ENCODE data around the gene SCNN1B.

The SCNN1B gene

GRCh38 chr16:23323224-23324030 lies 21.3 kb downstream of the SCNN1B start:
- no peak for DNase-seq

- DNase-seq: no peak
Observed at GRCh38 chr16:23324727-23325126, 22.6 kb downstream of the SCNN1B start.

- no peak for DNase-seq
Observed at GRCh38 chr16:23327836-23328235, 25.7 kb downstream of the SCNN1B start.

DNA sequence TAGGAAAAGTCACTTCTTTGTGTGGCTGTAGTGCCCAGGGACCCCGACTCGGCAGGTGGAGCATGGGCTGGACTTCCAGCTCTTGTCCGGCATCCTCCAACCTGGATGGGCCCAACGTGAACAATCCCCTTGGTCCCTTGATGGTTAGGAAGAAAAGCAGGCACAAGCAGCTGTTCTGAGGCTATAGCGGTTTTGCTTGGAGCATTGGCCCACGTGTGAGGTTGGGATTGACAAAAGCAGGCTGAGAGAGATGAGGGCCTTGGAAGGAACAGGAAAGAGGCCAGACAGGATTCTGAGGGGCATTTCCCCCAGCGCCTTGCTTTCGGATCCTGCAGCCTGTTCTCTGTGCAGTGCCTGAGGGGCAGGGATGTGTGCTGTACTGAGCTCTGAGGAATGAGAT lies 28.1 kb downstream of the SCNN1B start:
- DNase-seq: no peak

DNA sequence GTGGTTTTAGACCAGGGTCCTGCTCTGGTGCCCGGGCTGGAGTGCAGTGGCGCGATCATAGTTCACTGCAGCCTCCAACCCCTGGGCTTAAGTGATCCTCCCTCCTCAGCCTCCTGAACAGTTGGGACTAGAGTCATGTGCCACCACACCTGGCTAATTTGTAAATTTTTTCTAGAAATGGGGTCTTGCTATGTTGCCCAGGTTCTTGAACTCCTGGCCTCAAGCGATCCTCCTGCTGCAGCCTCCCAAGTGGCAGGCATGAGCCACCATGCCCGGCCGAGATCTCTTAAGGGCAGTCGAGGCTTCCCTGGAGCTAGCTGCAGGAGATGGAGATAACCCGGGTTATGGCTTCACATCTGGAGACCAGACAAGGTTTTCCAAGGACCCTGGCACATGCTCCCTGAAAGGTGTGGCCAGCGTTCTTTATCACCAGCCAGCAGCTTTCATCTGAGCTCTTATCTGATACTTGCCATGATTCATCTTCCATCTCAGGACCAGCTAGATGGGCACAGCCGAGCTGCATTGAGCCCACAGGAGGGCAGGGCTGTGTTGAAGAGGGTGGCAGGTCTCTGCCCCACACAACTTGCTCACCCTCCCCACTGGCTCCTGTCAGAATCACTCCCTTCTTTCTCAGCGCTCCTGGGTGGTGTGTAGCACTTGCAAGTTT lies 28.6 kb downstream of the SCNN1B start:
- no peak for DNase-seq

DNA sequence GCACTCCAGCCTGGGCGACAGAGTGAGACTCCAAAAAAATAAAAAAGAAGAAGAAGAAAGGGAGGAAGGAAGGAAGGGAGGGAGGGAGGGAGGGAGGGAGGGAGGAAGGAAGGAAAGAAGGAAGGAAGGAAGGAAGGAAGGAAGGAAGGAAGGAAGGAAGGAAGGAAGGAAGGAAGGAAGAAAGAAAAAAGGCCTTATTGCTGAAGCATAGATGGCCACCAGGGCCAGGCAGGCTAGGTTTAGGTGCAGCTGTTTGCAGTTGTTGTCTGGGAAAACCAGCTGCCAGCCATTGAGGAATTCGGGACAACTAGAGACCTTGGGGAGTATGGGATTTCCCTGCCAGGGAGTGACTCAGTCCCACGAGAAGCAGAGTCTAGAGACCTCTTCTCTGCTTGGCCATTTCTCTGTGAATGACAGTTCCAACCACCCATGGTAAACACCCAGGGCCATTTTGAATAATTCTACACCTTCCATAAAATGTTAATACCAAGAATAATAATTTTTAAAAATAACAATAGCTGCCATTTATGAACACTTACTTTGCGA lies 31.0 kb downstream of the SCNN1B start:
- DNase-seq: no peak

DNA sequence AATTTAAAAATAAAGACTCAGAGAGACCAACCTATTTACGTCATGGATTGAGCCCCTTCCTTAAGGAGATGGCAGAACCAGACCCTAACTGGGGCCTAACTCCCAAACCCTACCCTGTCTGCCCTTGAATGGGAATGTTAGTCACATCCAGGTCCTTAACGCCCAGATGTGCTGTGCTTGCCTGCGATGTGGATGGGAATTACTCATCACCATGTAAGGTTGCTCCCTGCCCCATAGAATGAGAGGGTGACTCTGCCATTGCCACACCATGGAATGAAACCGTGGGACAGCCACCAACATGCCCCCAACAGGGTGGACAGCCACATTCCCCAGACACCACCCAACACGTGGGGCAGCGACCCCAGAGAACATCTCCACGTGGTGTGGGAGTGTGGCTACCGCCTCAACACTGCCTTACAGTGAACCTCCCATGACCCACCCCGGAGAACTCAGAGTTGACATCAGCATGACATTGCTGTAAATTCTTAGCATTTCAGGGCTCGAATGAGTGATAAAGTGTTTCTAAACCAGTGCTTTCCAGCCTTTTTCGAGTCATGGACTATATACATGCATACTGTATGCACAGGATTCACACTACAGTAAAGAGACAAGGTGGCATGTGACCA lies 31.8 kb downstream of the SCNN1B start:
- DNase-seq: no peak

DNA sequence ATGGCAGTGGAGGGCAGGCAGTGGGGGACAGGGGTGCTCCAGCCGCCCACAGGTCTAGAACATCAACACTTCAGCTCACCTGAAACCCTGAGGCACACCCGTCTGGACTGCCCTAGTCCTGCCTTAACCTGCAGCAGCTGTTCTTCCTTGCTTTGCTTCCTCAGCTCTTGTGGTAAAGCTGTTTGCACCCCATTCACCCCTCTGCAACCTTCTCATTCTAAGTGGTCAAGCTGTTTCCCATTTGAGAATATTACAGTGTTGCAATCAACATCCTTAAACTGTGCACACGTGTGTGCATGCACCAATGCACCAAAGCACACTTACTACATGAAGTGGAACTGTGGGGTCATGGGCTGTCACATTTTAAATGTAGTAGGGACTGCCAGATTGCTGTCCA lies 32.4 kb downstream of the SCNN1B start:
- no peak for DNase-seq

GRCh38 chr16:23334950-23335349 lies 32.8 kb downstream of the SCNN1B start:
- no peak for DNase-seq

DNA sequence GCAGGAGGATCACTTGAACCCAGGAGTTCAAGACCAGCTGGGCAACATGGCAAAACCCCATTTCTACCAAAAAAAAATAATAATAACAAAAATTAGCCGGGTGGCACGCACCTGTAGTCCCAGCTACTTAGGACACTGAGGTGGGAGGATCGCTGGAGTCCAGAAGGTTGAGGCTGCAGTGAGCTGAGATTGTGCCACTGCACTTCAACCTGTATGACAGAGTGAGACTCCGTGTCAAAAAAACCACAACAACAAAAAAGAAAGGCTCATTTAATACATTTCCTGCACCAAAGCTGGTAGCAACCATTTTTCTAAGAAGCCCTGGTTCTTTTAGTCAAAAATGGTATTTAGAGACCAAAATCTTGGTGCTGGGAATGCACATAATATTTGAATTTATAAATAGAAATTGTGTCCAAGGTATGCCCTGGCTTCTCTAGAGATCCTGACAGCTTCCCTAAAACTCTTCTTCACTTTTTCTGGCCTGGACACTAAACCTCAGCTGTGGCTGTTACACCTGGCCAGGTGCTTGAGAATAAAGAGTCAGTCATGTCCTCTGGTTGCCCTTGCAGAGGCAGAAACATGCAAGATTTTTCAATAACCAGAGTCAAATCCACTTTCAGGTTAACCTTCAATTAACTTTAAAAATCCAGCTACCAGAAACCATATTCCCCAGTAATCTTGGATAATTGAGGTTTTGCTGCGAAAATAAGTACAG lies 35.9 kb downstream of the SCNN1B start:
- no peak for DNase-seq

DNA sequence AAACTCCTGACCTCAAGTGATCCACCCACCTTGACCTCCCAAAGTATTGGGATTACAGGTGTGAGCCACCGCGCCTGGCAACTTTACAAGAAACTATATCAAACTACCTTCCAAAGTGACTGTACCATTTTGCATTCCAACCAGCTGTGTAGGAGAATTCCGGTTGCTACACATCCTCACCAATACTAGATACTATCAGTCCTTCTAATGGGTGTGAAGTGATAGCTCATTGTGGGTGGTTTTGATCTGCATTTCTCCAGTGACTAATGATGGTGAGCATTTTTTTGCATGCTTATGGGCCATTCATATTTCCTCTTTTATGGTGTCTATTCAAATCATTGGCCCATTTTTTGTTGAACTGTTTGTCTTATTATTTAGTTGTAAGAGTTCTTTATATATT lies 37.7 kb downstream of the SCNN1B start:
- DNase-seq: no peak

DNA sequence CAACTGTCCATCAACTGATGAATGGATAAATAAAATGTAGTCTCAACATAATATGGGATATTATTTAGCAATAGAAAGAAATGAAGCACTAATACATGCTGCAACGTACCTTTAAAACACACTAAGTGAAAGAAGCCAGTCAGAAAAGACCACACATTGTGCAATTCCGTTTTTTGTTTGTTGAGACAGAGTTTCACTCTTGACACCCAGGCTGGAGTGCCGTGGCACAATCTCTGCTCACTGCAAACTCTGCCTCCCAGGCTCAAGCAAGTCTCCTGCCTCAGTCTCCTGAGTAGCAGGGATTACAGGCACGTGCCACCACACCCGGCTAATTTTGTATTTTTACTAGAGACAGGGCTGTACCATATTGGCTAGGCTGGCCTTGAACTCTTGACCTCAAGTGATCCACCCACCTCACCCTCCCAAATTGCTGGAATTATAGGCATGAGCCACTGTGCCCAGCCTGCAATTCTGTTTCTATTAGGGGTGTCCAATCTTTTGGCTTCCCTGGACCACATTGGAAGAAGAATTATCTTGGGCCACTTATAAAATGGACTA lies 40.1 kb downstream of the SCNN1B start:
- no peak for DNase-seq

DNA sequence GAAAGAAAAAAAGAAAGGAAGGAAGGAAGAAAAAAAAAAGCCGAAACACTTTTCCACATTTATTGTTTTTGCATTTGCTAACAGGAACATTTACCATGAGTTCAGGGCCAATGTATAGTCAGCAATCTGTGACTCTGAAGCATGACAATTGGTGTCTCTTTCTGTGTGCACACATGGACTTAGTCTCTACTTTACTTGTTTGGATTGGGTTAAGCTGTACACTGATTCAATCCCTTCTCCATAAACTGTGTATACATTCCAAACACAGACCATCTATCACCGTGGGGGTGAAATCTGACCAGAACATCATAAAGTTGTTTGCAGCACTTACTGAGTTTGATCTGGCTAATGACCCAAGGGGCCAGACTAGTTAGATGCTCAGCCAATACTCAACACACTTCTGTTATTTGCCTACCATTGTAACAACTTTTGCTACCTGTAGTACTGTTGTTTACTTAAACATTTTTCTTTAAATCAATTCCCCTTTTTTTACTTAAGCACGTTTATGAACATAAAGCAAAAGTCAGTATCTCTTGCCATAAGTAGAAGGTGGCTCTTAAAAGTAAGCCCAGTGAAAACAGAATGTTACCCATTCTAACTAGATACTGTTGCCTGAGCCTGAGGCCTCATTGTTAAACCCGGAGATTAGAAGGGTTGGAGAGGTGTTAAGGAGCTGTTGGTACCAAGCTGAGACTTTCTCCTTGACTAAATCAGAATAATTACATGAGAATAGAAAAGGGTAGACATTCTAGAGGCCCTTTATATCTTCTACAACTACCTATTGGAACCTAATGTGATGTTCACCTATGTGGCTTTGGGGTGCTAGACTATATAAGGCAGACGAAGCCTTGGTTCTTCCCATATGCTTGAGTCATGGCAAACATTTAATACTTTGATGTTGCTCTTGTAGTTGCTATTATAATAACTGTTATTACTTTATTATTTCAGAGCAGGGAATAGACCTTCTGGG lies 41.8 kb downstream of the SCNN1B start:
- no peak for DNase-seq

DNA sequence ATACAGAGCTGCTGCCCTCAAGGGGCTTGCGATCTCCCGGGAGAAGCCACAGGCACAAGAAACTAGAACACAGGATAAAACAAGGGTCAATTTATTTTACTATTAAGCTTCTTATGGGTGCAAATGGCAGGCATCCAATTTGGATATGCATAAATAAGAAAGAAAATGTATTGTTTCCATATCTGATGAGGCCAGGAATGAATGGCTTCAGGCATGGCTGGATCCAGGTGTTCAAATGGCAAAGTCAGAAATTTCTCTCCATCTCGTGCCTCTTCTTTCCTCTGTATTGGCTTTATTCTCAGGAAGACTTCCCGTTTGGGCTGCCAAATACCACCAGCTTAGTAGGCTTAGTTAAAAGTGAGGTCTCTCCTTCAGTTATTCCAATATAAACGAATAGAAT lies 43.1 kb downstream of the SCNN1B start:
- no peak for DNase-seq

- no peak for DNase-seq
Observed at GRCh38 chr16:23348579-23349469, 46.7 kb downstream of the SCNN1B start.

DNA sequence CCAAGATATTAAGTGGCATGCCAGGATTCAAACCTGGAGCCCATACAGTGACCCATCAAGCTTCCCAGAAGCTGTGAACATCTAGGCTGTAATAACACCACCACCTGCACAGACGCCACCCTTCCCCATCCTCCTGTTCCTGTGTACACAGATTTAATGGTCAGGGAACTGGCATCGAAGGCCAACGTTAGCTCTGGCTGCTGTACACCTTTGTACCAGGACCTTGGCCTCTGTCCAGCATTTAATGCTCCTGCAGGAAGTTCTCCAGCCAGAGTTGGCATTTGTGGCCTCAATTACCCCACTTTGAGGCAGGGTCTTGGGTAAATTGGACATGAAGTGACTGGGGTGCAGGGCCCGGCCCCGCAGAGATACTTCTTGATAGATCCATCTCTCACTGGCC lies 49.3 kb downstream of the SCNN1B start:
- no peak for DNase-seq

DNA sequence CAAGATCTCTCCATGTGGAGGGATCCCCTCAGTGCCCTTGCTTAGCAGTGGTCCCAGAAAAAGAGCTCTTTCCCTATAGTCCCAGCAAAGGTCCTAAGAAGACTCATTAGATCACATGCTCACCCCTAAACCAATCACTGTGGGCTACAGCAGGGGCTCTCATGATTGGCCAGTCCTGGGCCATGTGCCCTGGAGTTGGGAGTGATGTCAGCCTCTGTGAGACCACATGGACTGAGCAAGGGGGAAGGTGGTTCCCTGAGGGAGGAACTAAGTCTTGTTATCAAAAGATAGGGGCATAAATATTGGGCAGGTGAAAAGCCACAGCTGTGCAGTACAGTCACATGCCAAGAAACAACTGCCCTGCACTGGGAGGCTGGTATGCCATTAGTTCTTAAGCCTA lies 51.3 kb downstream of the SCNN1B start:
- no peak for DNase-seq

GRCh38 chr16:23354246-23354645 lies 52.1 kb downstream of the SCNN1B start:
- no peak for DNase-seq

GRCh38 chr16:23355106-23355670 lies 53.1 kb downstream of the SCNN1B start:
- no peak for DNase-seq

- no peak for DNase-seq
Observed at GRCh38 chr16:23356941-23357340, 54.8 kb downstream of the SCNN1B start.
